A673 (cell line): Measurements from ENCODE around the gene MARCHF5. TPM values are rescaled to one million over a fixed set of nuclear protein-coding genes. Genes with fewer than 3 reads are reported as not detected.

Experiments used
- BruUV-seq: library from RNA; stranded (reverse); fragments of 400-500 nt; replicated peaks from 2 replicates; lab custom pipeline; 2021; lab: Mats Ljungman, UMichigan
- CTCF ChIA-PET: fragments of 300-600 bp; sonication (Branson Sonifier 250); formaldehyde crosslinking; loops from one replicate; lab custom pipeline; 2022; ENCODE audit warnings: antibody characterized with exemption; lab: Charles Lee
- POLR2A ChIA-PET: fragments of 300-600 bp; sonication (Branson Sonifier 250); formaldehyde crosslinking; loops from one replicate; lab custom pipeline; 2022; ENCODE audit warnings: antibody characterized with exemption; ENCODE audit not compliant: low non-redundant PET; lab: Charles Lee
- DNase-seq: peaks from one replicate; pipeline ENCODE4 v3.0.0-alpha.2; 2015; ENCODE audit warnings: low spot score
- H3K27ac ChIP-seq: fragments of 200-600 bp; sonication (generic); 2 replicates; pipeline ENCODE4 v1.5.1; 2016; ENCODE audit warnings: mixed run types, low read depth, mild to moderate bottlenecking, mixed read lengths, antibody characterized with exemption, low read length; ENCODE audit not compliant: poor library complexity, severe bottlenecking
- H3K27me3 ChIP-seq: fragments of 200-600 bp; sonication (generic); replicated peaks from 2 replicates; pipeline ENCODE4 v1.6.1; 2017; ENCODE audit warnings: mixed run types, low read depth, mild to moderate bottlenecking, mixed read lengths, antibody characterized with exemption, low read length; ENCODE audit not compliant: insufficient read depth, poor library complexity
- H3K36me3 ChIP-seq: fragments of 200-600 bp; sonication (generic); 2 replicates; pipeline ENCODE4 v1.6.1; 2016; ENCODE audit warnings: mixed run types, mild to moderate bottlenecking, mixed read lengths, antibody characterized with exemption, low read length; ENCODE audit not compliant: insufficient read depth, poor library complexity, severe bottlenecking
- H3K4me1 ChIP-seq: fragments of 200-600 bp; sonication (generic); 2 replicates; pipeline ENCODE4 v1.6.1; 2017; ENCODE audit warnings: mixed run types, mild to moderate bottlenecking, mixed read lengths, antibody characterized with exemption, low read length; ENCODE audit not compliant: insufficient read depth, poor library complexity, severe bottlenecking
- H3K4me3 ChIP-seq: fragments of 200-600 bp; sonication (generic); 2 replicates; pipeline ENCODE4 v1.5.1; 2016; ENCODE audit warnings: low read depth, mixed run types, mild to moderate bottlenecking, mixed read lengths, low read length; ENCODE audit not compliant: poor library complexity, severe bottlenecking
- H3K9me3 ChIP-seq: fragments of 200-600 bp; sonication (generic); 2 replicates; pipeline ENCODE4 v1.6.1; 2016; ENCODE audit warnings: mixed run types, low read depth, mild to moderate bottlenecking, mixed read lengths, antibody characterized with exemption, low read length; ENCODE audit not compliant: poor library complexity, severe bottlenecking
- CTCF ChIP-seq: fragments of 300-800, 200-600 bp; sonication (generic); conservative IDR thresholded peaks from 2 replicates; pipeline ENCODE4 v1.5.1; 2017; ENCODE audit warnings: low read depth, mild to moderate bottlenecking, antibody characterized with exemption, low read length, moderate library complexity, mixed read lengths
- EZH2 ChIP-seq: fragments of 200-600 bp; sonication (generic); IDR thresholded peaks from 2 replicates; pipeline ENCODE4 v1.6.1; 2017; ENCODE audit warnings: borderline replicate concordance, low read depth, mild to moderate bottlenecking, mixed read lengths, antibody characterized with exemption, low read length; ENCODE audit not compliant: poor library complexity, severe bottlenecking
- intact Hi-C: fragments of 100-400 bp; cut with micrococcal nuclease; formaldehyde crosslinking; loops from one replicate; pipeline ENCODE4 v1.10.0; 2022; ENCODE audit not compliant: unreplicated experiment
- total RNA-seq: library from RNA; stranded (reverse); gene quantifications from 2 replicates; pipeline ENCODE4 v1.2.3, GENCODE V29; 2021

The MARCHF5 gene
- total RNA-seq, 1 experiment from 2014 or later: 79.9 TPM

GRCh38 chr10:92309272-92309671 is 18.3 kb downstream of the MARCHF5 start:
- peaks cover 1% of the 10 kb centered on the region for H3K4me1 ChIP-seq
- DNase-seq: no peak
- peaks cover 9% of the 10 kb centered on the region for H3K36me3 ChIP-seq
- no peak overlapping the region for H3K4me3 ChIP-seq
- TF ChIP-seq EZH2 (no peak), CTCF (no peak)
- POLR2A ChIA-PET: no interaction called here
- intact Hi-C loops: no loop called here
- H3K9me3 ChIP-seq: no peaks in the 10 kb centered on the region
- no TSS peak for BruUV-seq
- H3K27me3 ChIP-seq: no peaks in the 10 kb centered on the region
- no peak overlapping the region for H3K27ac ChIP-seq
- CTCF ChIA-PET: no interaction called here

- H3K36me3 ChIP-seq: peaks cover 9% of the 10 kb centered on the region
- POLR2A ChIA-PET: no interaction called here
- CTCF ChIA-PET: no interaction called here
Observed at GRCh38 chr10:92313750-92314149, 22.8 kb downstream of the MARCHF5 start.

GRCh38 chr10:92316610-92317009 is 25.6 kb downstream of the MARCHF5 start:
- CTCF ChIA-PET: no interaction called here
- Histone ChIP-seq H3K4me1 (no peaks in the 10 kb centered on the region), H3K36me3 (peaks cover 5% of the 10 kb centered on the region), H3K27ac (no peak overlapping the region), H3K27me3 (no peaks in the 10 kb centered on the region), H3K9me3 (no peaks in the 10 kb centered on the region), H3K4me3 (no peak overlapping the region)
- no TSS peak for BruUV-seq
- DNase-seq: no peak
- TF ChIP-seq EZH2: no peak
- TF ChIP-seq CTCF: no peak
- intact Hi-C loops: no loop called here
- POLR2A ChIA-PET: no interaction called here

More at GRCh38 chr10:92313750-92314149, 22.8 kb downstream of the MARCHF5 start:
- no peak overlapping the region for H3K4me3 ChIP-seq
- H3K9me3 ChIP-seq: no peaks in the 10 kb centered on the region
- H3K27me3 ChIP-seq: no peaks in the 10 kb centered on the region
- TF ChIP-seq CTCF (no peak), EZH2 (no peak)
- no peak for DNase-seq
- no TSS peak for BruUV-seq
- no peaks in the 10 kb centered on the region for H3K4me1 ChIP-seq
- intact Hi-C loops: no loop called here
- no peak overlapping the region for H3K27ac ChIP-seq
